T-helper 17 cell (primary cell): ENCODE data around the gene USP24. TPM values are rescaled to one million over a fixed set of nuclear protein-coding genes. Genes with fewer than 3 reads are reported as not detected.

ENCODE experiments used
- ATAC-seq: fragments of 150-1000 bp; cut with Tn5 transposase; 2 replicates; pipeline ENCODE4 v1.10.0; 2021; ENCODE audit warnings: mild to moderate bottlenecking, moderate library complexity
- DNase-seq, 3 donors: peaks; one replicate each; pipeline versions ENCODE4 v3.0.0 to v3.0.0-alpha.2; 2020 to 2021
- H3K9me3 ChIP-seq: one replicate; pipeline ENCODE4 v1.7.0; 2013; ENCODE audit warnings: low read length, mild to moderate bottlenecking; ENCODE audit not compliant: control insufficient read depth, poor library complexity, severe bottlenecking
- H3K27ac Mint-ChIP-seq: one replicate; pipeline ENCODE4 v1.8.0; 2022; ENCODE audit warnings: mild to moderate bottlenecking, moderate library complexity, mixed read lengths
- H3K27me3 Mint-ChIP-seq: one replicate; pipeline ENCODE4 v1.8.0; 2022; ENCODE audit warnings: mixed read lengths
- H3K36me3 Mint-ChIP-seq: one replicate; pipeline ENCODE4 v1.8.0; 2022; ENCODE audit warnings: low read depth, mixed read lengths
- H3K4me1 Mint-ChIP-seq: one replicate; pipeline ENCODE4 v1.8.0; 2022; ENCODE audit warnings: mild to moderate bottlenecking, mixed read lengths
- H3K4me3 Mint-ChIP-seq: one replicate; pipeline ENCODE4 v1.8.0; 2022; ENCODE audit warnings: mild to moderate bottlenecking, moderate library complexity, mixed read lengths
- total RNA-seq, 4 donors: library from RNA in 2 of 4; stranded (reverse) in 2 of 4; gene quantifications; one replicate each; pipeline ENCODE4 v1.2.3 and lab custom pipeline; 2022 to 2026

The USP24 gene
- total RNA-seq, 2 donors from 2014 or later: 69.5 to 82.9 TPM

GRCh38 chr1:55060133-55060999, 154.8 kb downstream of the USP24 start:
- Mint-ChIP-seq H3K36me3 (no peaks in the 10 kb centered on the region), H3K4me3 (no peak overlapping the region), H3K27me3 (no peaks in the 10 kb centered on the region), H3K27ac (no peak overlapping the region), H3K4me1 (peaks cover 3% of the 10 kb centered on the region)
- DNase-seq: no peak
- H3K9me3 ChIP-seq: no peaks in the 10 kb centered on the region
- no peak for ATAC-seq

- Mint-ChIP-seq H3K36me3 (no peaks in the 10 kb centered on the region), H3K4me1 (peaks cover 3% of the 10 kb centered on the region), H3K27ac (no peak overlapping the region), H3K4me3 (no peak overlapping the region), H3K27me3 (no peaks in the 10 kb centered on the region)
- H3K9me3 ChIP-seq: no peaks in the 10 kb centered on the region
- ATAC-seq: no peak
- DNase-seq: no peak
Observed at GRCh38 chr1:55059302-55060132, 155.6 kb downstream of the USP24 start.

DNA sequence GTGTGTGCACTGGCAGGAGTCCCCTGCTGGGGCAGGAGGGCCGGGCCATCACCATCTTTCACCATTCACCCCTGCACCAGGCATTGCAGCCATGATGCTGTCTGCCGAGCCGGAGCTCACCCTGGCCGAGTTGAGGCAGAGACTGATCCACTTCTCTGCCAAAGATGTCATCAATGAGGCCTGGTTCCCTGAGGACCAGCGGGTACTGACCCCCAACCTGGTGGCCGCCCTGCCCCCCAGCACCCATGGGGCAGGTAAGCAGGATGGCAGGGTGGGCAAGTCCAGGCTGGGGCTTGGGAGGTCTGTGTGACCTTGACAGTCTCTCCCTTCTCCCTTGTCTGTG, 157.2 kb downstream of the USP24 start:
- H3K4me1 Mint-ChIP-seq: peaks cover 3% of the 10 kb centered on the region
- no peaks in the 10 kb centered on the region for H3K27me3 Mint-ChIP-seq
- ATAC-seq (no peak), DNase-seq (no peak)
- H3K27ac Mint-ChIP-seq: no peak overlapping the region
- H3K4me3 Mint-ChIP-seq: no peak overlapping the region
- no peaks in the 10 kb centered on the region for H3K9me3 ChIP-seq
- H3K36me3 Mint-ChIP-seq: no peaks in the 10 kb centered on the region

DNA sequence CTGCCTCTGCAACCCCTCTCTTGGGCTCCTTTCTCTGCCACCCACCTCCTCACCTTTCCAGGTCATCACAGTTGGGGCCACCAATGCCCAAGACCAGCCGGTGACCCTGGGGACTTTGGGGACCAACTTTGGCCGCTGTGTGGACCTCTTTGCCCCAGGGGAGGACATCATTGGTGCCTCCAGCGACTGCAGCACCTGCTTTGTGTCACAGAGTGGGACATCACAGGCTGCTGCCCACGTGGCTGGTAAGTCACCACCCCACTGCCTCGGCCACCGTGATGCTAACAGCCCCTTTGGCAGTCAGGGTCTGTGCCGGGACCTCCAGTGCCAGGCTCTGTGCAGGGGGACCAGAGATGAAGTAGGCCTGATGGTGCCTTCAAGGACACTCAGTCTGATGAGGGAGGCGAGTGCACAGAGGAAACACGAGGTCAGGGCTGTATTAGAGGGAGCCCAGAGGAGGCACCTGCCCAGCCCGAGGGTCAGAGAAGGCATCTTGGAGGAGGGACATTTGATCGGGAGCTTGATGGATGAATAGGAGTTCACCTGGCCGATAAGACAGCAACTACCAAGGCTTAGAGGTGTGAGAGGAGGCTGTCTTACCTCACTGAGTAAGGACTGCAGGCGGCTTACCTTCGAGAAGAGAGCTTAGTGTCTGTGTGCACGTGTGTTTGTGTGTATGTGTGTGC, 157.8 kb downstream of the USP24 start:
- no peak for ATAC-seq
- Mint-ChIP-seq H3K27me3 (no peaks in the 10 kb centered on the region), H3K36me3 (no peaks in the 10 kb centered on the region), H3K4me3 (no peak overlapping the region), H3K4me1 (peaks cover 3% of the 10 kb centered on the region), H3K27ac (no peak overlapping the region)
- no peaks in the 10 kb centered on the region for H3K9me3 ChIP-seq
- DNase-seq: no peak

GRCh38 chr1:55056632-55056992, 158.6 kb downstream of the USP24 start:
- DNase-seq (no peak), ATAC-seq (no peak)
- Mint-ChIP-seq H3K4me3 (no peak overlapping the region), H3K4me1 (no peaks in the 10 kb centered on the region), H3K27ac (no peak overlapping the region), H3K27me3 (peaks cover under 1% of the 10 kb centered on the region), H3K36me3 (no peaks in the 10 kb centered on the region)
- H3K9me3 ChIP-seq: no peaks in the 10 kb centered on the region

DNA sequence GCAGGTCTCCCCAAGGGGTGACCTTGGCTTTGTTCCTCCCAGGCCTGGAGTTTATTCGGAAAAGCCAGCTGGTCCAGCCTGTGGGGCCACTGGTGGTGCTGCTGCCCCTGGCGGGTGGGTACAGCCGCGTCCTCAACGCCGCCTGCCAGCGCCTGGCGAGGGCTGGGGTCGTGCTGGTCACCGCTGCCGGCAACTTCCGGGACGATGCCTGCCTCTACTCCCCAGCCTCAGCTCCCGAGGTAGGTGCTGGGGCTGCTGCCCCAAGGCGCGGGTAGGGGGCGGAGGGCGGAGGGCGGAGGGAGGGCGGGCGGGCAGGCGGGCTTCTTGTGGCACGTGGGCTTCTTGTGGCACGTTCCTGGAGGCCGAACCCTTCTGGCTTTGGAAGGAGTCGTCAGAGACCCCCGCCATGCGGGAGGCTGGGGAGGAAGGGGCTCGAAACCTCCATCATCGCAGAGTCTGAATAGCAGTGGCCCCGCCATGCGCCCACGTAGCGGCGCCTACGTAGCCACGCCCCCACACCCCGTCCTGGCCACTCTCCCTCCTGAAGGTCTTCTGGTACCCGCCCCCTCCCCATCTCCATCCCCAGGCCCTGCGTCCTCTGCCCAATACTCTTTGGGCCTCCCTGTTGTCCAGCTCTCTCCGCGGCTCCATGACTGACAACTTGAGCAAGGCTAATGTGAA, 159.1 kb downstream of the USP24 start:
- ATAC-seq: no peak
- no peaks in the 10 kb centered on the region for H3K36me3 Mint-ChIP-seq
- DNase-seq: no peak
- peaks cover 4% of the 10 kb centered on the region for H3K27me3 Mint-ChIP-seq
- no peak overlapping the region for H3K27ac Mint-ChIP-seq
- H3K9me3 ChIP-seq: no peaks in the 10 kb centered on the region
- no peaks in the 10 kb centered on the region for H3K4me1 Mint-ChIP-seq
- no peak overlapping the region for H3K4me3 Mint-ChIP-seq

DNA sequence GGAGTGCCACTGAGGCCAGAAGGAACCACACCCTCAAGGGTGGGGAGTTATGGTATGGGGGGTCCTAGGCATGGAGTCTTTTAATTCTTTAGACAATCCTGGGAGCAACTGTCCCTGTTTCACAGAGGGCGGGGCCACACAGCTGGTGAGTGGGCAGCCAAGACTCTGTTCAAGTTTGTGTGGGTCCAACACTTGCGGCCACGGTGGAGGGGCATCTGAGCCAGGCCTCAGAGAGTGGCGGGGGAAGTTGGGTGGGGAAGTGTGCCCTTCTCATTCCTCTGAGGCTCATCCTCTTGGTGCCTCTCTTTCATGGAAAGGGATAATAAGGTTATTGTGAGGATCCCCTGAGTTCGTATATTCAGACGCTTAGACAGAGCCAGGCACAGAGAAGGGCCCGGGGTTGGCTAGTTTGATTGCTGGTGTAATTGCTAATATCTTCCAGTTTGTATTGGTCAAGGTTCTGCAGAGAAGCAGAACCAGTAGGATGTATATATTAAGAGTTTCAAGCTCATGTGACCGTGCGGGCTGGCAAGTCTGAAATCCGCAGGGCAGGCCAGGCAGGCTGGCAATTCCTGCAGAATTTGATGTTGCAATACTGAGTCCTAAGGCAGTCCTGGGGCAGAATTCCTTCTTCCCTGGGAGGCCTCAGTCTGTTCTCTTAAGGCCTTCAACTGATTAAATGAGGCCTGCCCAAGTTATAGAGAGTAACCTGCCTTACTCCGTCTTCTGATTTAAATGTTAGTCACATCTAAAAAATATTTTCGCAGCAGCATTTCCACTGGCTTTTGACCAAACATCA, 159.9 kb downstream of the USP24 start:
- H3K9me3 ChIP-seq: no peaks in the 10 kb centered on the region
- Mint-ChIP-seq H3K27me3 (peaks cover 4% of the 10 kb centered on the region), H3K36me3 (no peaks in the 10 kb centered on the region), H3K4me1 (no peaks in the 10 kb centered on the region), H3K4me3 (no peak overlapping the region), H3K27ac (peak overlapping the region; percentile 41)
- ATAC-seq: no peak
- no peak for DNase-seq

GRCh38 chr1:55054396-55054795, 160.8 kb downstream of the USP24 start:
- peaks cover 4% of the 10 kb centered on the region for H3K27me3 Mint-ChIP-seq
- H3K4me1 Mint-ChIP-seq: no peaks in the 10 kb centered on the region
- ATAC-seq: no peak
- no peak for DNase-seq
- H3K36me3 Mint-ChIP-seq: no peaks in the 10 kb centered on the region
- no peaks in the 10 kb centered on the region for H3K9me3 ChIP-seq
- no peak overlapping the region for H3K4me3 Mint-ChIP-seq
- peak overlapping the region; percentile 41 for H3K27ac Mint-ChIP-seq

GRCh38 chr1:55053265-55053954, 161.8 kb downstream of the USP24 start:
- H3K36me3 Mint-ChIP-seq: no peaks in the 10 kb centered on the region
- H3K27ac Mint-ChIP-seq: no peak overlapping the region
- DNase-seq (no peak), ATAC-seq (no peak)
- no peaks in the 10 kb centered on the region for H3K4me1 Mint-ChIP-seq
- no peak overlapping the region for H3K4me3 Mint-ChIP-seq
- no peaks in the 10 kb centered on the region for H3K9me3 ChIP-seq
- peaks cover 4% of the 10 kb centered on the region for H3K27me3 Mint-ChIP-seq

GRCh38 chr1:55052221-55053142, 162.7 kb downstream of the USP24 start:
- no peak overlapping the region for H3K4me3 Mint-ChIP-seq
- peaks cover 4% of the 10 kb centered on the region for H3K27me3 Mint-ChIP-seq
- H3K4me1 Mint-ChIP-seq: no peaks in the 10 kb centered on the region
- ATAC-seq: no peak
- no peak overlapping the region for H3K27ac Mint-ChIP-seq
- DNase-seq: no peak
- H3K36me3 Mint-ChIP-seq: no peaks in the 10 kb centered on the region
- no peaks in the 10 kb centered on the region for H3K9me3 ChIP-seq

- Mint-ChIP-seq H3K27ac (no peak overlapping the region), H3K36me3 (no peaks in the 10 kb centered on the region), H3K4me3 (no peak overlapping the region), H3K4me1 (no peaks in the 10 kb centered on the region), H3K27me3 (peaks cover 12% of the 10 kb centered on the region)
- ATAC-seq (no peak), DNase-seq (no peak)
- no peaks in the 10 kb centered on the region for H3K9me3 ChIP-seq
Observed at GRCh38 chr1:55051621-55052020, 163.5 kb downstream of the USP24 start.
